Mesothelial cell of epicardium (in vitro differentiated cells): ENCODE results near the gene GXYLT2. TPM values are rescaled to one million over a fixed set of nuclear protein-coding genes. Genes with fewer than 3 reads are reported as not detected.

Experiments used
- DNase-seq, 2 experiments: peaks; one replicate each; pipeline ENCODE4 v3.0.0; 2021; ENCODE audit warnings: low spot score in 2 of 2; ENCODE audit not compliant: unreplicated experiment in 2 of 2
- H3K27ac Mint-ChIP-seq: 2 replicates; pipeline ENCODE4 v1.8.0; 2021; ENCODE audit warnings: mixed read lengths
- H3K27me3 Mint-ChIP-seq: 2 replicates; pipeline ENCODE4 v1.8.0; 2021; ENCODE audit warnings: low read depth, mixed read lengths
- H3K36me3 Mint-ChIP-seq: 2 replicates; pipeline ENCODE4 v1.8.0; 2021; ENCODE audit warnings: mixed read lengths
- H3K4me1 Mint-ChIP-seq: 2 replicates; pipeline ENCODE4 v1.8.0; 2021; ENCODE audit warnings: mixed read lengths
- H3K4me3 Mint-ChIP-seq: 2 replicates; pipeline ENCODE4 v1.8.0; 2021; ENCODE audit warnings: mild to moderate bottlenecking, moderate library complexity, mixed read lengths
- H3K9me3 Mint-ChIP-seq: 2 replicates; pipeline ENCODE4 v1.8.0; 2021; ENCODE audit warnings: mixed read lengths
- CTCF ChIP-seq: fragments of 200-600 bp; sonication (generic); IDR thresholded peaks from one replicate; pipeline ENCODE4 v1.5.0; 2021; ENCODE audit warnings: antibody characterized with exemption; ENCODE audit not compliant: unreplicated experiment
- total RNA-seq: library from RNA; stranded (reverse); gene quantifications from 3 replicates; pipeline ENCODE4 v1.2.1, GENCODE V29; 2021

GXYLT2 gene
- total RNA-seq, 1 donor from 2014 or later: 32.8 TPM

DNA sequence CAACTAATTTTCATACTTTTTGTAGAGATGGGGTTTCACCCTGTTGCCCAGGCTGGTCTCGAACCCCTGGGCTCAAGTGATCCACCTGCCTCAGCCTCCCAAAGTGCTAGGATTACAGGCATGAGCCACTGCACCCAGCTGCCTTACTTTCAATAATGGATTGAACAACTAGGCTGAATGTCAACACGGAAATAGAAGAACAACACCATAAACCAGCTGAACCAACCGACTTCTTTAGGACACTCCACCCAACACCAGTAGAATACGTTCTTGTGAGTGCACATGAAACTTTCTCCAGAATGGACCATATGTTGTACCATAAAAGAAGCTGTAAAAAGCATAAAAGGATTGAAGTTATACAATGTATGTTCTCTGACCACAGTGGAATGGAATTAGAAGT, 42.9 kb downstream of the GXYLT2 start:
- Mint-ChIP-seq H3K27me3 (no peaks in the 10 kb centered on the region), H3K9me3 (no peaks in the 10 kb centered on the region), H3K27ac (no peak overlapping the region), H3K4me1 (no peaks in the 10 kb centered on the region), H3K36me3 (peaks cover 14% of the 10 kb centered on the region), H3K4me3 (no peak overlapping the region)
- TF ChIP-seq CTCF: no peak
- DNase-seq: no peak

- no peak for DNase-seq
- Mint-ChIP-seq H3K4me1 (no peaks in the 10 kb centered on the region), H3K27me3 (no peaks in the 10 kb centered on the region), H3K36me3 (peaks cover 11% of the 10 kb centered on the region), H3K4me3 (no peak overlapping the region), H3K9me3 (no peaks in the 10 kb centered on the region), H3K27ac (no peak overlapping the region)
- TF ChIP-seq CTCF: no peak
Measured at GRCh38 chr3:72932416-72932815, 44.6 kb downstream of the GXYLT2 start.

DNA sequence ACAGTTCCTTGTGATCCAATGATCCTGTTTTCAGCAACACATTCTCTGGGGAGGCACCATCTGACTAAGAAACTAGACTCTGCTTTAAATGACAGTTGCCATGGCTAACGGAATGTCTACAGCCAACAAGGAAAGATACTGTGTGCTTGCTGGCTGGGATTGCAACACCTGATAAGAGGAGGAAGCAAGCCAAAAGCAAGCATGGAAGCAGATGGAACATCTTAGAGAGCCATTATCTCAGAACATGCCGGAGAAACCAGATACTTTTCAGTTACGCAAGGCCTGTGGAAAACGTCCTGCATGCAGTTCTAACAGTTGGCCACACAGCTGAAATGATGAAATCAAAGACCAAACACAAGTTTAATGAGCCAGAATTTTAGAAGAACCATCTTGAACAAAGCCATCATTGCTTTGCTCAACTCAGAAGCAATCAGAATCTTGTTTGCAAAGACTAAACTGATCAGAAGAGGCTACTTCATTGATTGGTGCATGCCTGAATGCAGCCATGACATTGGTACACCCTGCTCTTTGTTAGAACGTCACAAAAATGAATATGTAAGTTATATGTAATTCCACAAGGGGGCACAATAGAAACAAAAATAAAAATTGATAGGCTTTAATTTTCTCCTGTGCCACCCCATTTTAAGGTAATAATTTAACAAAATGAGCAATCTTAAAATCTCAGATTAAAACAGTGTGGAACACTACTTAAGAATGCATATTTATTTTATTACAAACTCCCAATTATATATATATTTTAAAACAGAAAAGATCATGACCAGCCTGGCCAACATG, 50.8 kb downstream of the GXYLT2 start:
- H3K27ac Mint-ChIP-seq: peak overlapping the region; percentile 65
- no peaks in the 10 kb centered on the region for H3K9me3 Mint-ChIP-seq
- H3K27me3 Mint-ChIP-seq: no peaks in the 10 kb centered on the region
- H3K4me3 Mint-ChIP-seq: no peak overlapping the region
- DNase-seq: peak in 1 of 2 experiments; percentile 45
- TF ChIP-seq CTCF: peak; percentile 82
- no peaks in the 10 kb centered on the region for H3K36me3 Mint-ChIP-seq
- peaks cover 8% of the 10 kb centered on the region for H3K4me1 Mint-ChIP-seq

- Mint-ChIP-seq H3K4me1 (peaks cover 8% of the 10 kb centered on the region), H3K36me3 (no peaks in the 10 kb centered on the region), H3K27ac (no peak overlapping the region), H3K9me3 (no peaks in the 10 kb centered on the region), H3K27me3 (no peaks in the 10 kb centered on the region), H3K4me3 (no peak overlapping the region)
- TF ChIP-seq CTCF: no peak
- no peak for DNase-seq
Measured at GRCh38 chr3:72941245-72941644, 53.4 kb downstream of the GXYLT2 start.

GRCh38 chr3:72942427-72942826, 54.6 kb downstream of the GXYLT2 start:
- no peak for DNase-seq
- H3K36me3 Mint-ChIP-seq: peaks cover 2% of the 10 kb centered on the region
- H3K27ac Mint-ChIP-seq: peak overlapping the region; percentile 30
- no peaks in the 10 kb centered on the region for H3K27me3 Mint-ChIP-seq
- TF ChIP-seq CTCF: no peak
- no peaks in the 10 kb centered on the region for H3K9me3 Mint-ChIP-seq
- H3K4me3 Mint-ChIP-seq: no peak overlapping the region
- H3K4me1 Mint-ChIP-seq: peaks cover 8% of the 10 kb centered on the region
